Psoas muscle (tissue), 8 donors: ENCODE data around the gene LRRC26. TPM values are rescaled to one million over a fixed set of nuclear protein-coding genes. Genes with fewer than 3 reads are reported as not detected.

Source experiments
- ATAC-seq, 4 donors: fragments of 200-7000 bp; cut with Tn5 transposase; one replicate each; pipeline ENCODE4 v1.9.1; 2020; ENCODE audit warnings: moderate library complexity in 3 of 4, mild to moderate bottlenecking in 2 of 4
- DNase-seq, 2 donors: peaks; one replicate each; pipeline ENCODE4 v3.0.0-alpha.2; 2020
- H3K27ac ChIP-seq: fragments of 200-600 bp; one replicate; pipeline ENCODE4 v1.8.0; 2022
- H3K27me3 ChIP-seq, 3 donors: fragments of 200-600 bp in 1 of 3; one replicate each; pipeline versions ENCODE4 v1.6.1 to v1.8.0; 2013 to 2022; ENCODE audit warnings: low read length in 2 of 3, mild to moderate bottlenecking in 2 of 3, moderate library complexity in 1 of 3; ENCODE audit not compliant: insufficient read depth in 3 of 3
- H3K36me3 ChIP-seq, 2 donors: fragments of 200-600 bp in 1 of 2; one replicate each; pipeline versions ENCODE4 v1.6.1 to v1.8.0; 2013 to 2022; ENCODE audit warnings: low read depth in 1 of 2, mild to moderate bottlenecking in 1 of 2, moderate library complexity in 1 of 2; ENCODE audit not compliant: insufficient read depth in 1 of 2
- H3K4me1 ChIP-seq: fragments of 200-600 bp; one replicate; pipeline ENCODE4 v1.8.0; 2022
- H3K4me3 ChIP-seq: fragments of 200-600 bp; one replicate; pipeline ENCODE4 v1.8.0; 2022; ENCODE audit warnings: mild to moderate bottlenecking
- H3K9me3 ChIP-seq: fragments of 200-600 bp; one replicate; pipeline ENCODE4 v1.8.0; 2022
- CTCF ChIP-seq: fragments of 200-600 bp; IDR thresholded peaks from one replicate; pipeline ENCODE4 v1.8.0; 2022; ENCODE audit warnings: antibody characterized with exemption
- WGBS, 3 donors: extraction: QIAGEN DNeasy Blood & Tissue Kit; methylation state at CpG; one replicate each; pipeline versions ENCODE4 v1.1.6 to v1.1.7; 2013; 5-methylcytosine and 5-hydroxymethylcytosine counted together
- intact Hi-C, 2 donors: fragments of 100-400 bp; cut with DNase I; formaldehyde crosslinking; loops; one replicate each; pipeline versions ENCODE4 v1.11.0 to v1.14.2; 2022
- polyA plus RNA-seq, 3 donors: library from polyadenylated mRNA; stranded (reverse); fragments of 200-250 nt; gene quantifications; one replicate each; pipeline ENCODE4 v1.2.3, GENCODE V29; 2013
- total RNA-seq, 4 donors: library from RNA; stranded (reverse); fragmentation: NEBNext Ultra II Directional in 2 of 4; extraction: Animal tissue kit (Norgen Biotek cat#: 25700) in 2 of 4; gene quantifications; one replicate each; pipeline versions ENCODE4 v1.2.1 to v1.2.4, GENCODE V29; 2021 to 2023
- donor health status: healthy with polysubstance abuse.
- donor health status: DM: no; HTN: no; CAD: no; lungs with moderate emphysema.
- donor health status: Bipolar disorder and iron deficiency.
- donor health status: healthy.
- donor health status: DM: yes; HTN: yes; CAD: no.
- donor health status: DM: no; HTN: no; CAD: no.
- donor health status: DM: no; HTN: no; CAD: no.
- donor health status: DM: yes; HTN: yes; CAD: no.

LRRC26 gene
- total and polyA plus RNA-seq, 7 donors: not detected

- 83 to 89% (median 88%) methylated on average over 21 to 23 of the region's 23 CpGs for WGBS, 3 donors
- no peak for ATAC-seq
- H3K4me1 ChIP-seq: no peaks in the 10 kb centered on the region
Measured at GRCh38 chr9:137178201-137178938, 8.5 kb upstream of the LRRC26 start.

GRCh38 chr9:137176302-137177182 lies 6.7 kb upstream of the LRRC26 start:
- TF ChIP-seq CTCF: peak; percentile 51
- 50 to 53% (median 50%) methylated on average over 17 of the region's 17 CpGs for WGBS, 3 donors
- Histone ChIP-seq H3K4me3 (no peak overlapping the region), H3K4me1 (no peaks in the 10 kb centered on the region), H3K36me3 (peaks cover 3 to 48% of the 10 kb centered on the region in 2 donors), H3K9me3 (no peaks in the 10 kb centered on the region), H3K27me3 (peaks cover 0 to under 1% (median 0%) of the 10 kb centered on the region in 3 donors), H3K27ac (no peak overlapping the region)
- DNase-seq (no peak), ATAC-seq (peak in 3 of 4 donors; percentile 56 to 72 (median 61))
- intact Hi-C loops: no loop called here

More at GRCh38 chr9:137178201-137178938, 8.5 kb upstream of the LRRC26 start:
- Histone ChIP-seq H3K9me3 (no peaks in the 10 kb centered on the region), H3K27me3 (no peaks in the 10 kb centered on the region), H3K4me3 (no peak overlapping the region), H3K36me3 (peaks cover 3 to 67% of the 10 kb centered on the region in 2 donors), H3K27ac (no peak overlapping the region)
- no peak for TF ChIP-seq CTCF
- intact Hi-C loops: no loop called here
- no peak for DNase-seq

- ATAC-seq: peak in 2 of 4 donors; percentile 19 to 22
- Histone ChIP-seq H3K36me3 (peaks cover 0 to 37% of the 10 kb centered on the region in 2 donors), H3K9me3 (no peaks in the 10 kb centered on the region), H3K27me3 (peaks cover 0 to 11% (median 0%) of the 10 kb centered on the region in 3 donors), H3K4me1 (no peaks in the 10 kb centered on the region), H3K27ac (no peak overlapping the region), H3K4me3 (no peak overlapping the region)
- DNase-seq: no peak
- 31 to 40% (median 36%) methylated on average over 33 of the region's 33 CpGs for WGBS, 3 donors
- intact Hi-C loops: no loop called here
- TF ChIP-seq CTCF: no peak
Measured at GRCh38 chr9:137175345-137175961, 5.6 kb upstream of the LRRC26 start.

DNA sequence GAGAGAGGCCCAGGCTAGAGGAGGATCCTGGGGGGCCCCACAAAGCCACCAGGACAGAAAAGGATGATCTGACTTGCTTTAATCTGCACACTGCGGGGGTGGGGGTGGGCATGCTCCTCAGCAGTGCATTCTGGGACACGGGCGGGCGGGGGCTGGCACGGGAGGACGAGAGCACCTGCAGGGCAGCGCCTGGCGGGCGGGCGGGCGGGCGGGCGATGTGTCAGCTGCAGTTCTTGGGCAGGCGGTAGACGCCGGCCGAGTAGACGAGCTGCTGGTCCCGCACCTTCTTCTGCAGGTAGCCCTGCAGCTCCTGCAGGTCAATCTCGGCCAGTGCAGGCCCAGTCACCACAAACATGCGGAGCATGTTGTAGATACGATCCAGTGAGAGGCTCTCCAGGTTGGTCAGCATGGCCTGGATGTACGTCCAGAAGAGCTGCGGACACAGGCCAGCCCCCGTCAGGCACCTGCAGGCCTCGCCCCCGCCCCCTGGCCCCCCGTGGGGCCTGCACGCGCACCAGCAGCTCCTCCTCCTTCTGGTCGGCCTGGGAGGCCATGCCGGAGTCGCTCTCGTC lies 5.0 kb upstream of the LRRC26 start:
- Histone ChIP-seq H3K4me1 (peaks cover 2% of the 10 kb centered on the region), H3K36me3 (peaks cover 0 to 31% of the 10 kb centered on the region in 2 donors), H3K9me3 (no peaks in the 10 kb centered on the region), H3K4me3 (no peak overlapping the region), H3K27ac (no peak overlapping the region), H3K27me3 (peaks cover 0 to 17% (median 0%) of the 10 kb centered on the region in 3 donors)
- TF ChIP-seq CTCF: no peak
- intact Hi-C loops: no loop called here
- ATAC-seq (peak in 1 of 4 donors; percentile 3), DNase-seq (no peak)
- 30 to 53% (median 40%) methylated on average over 22 to 34 of the region's 34 CpGs for WGBS, 3 donors
